A549 (cell line): Measurements from ENCODE around the gene PAM.

Experiments used
- CBX8 ChIP-seq: fragments of 200-600 bp; sonication (generic); IDR thresholded peaks from 2 replicates; pipeline ENCODE4 v1.6.1; 2016
- CHD4 ChIP-seq: fragments of 200-600 bp; sonication (generic); IDR thresholded peaks from 2 replicates; pipeline ENCODE4 v1.6.1; 2016; ENCODE audit warnings: antibody characterized with exemption, mild to moderate bottlenecking, borderline replicate concordance
- EHMT2 ChIP-seq: fragments of 200-600 bp; sonication (generic); IDR thresholded peaks from 2 replicates; pipeline ENCODE4 v1.6.1; 2016; ENCODE audit warnings: antibody characterized with exemption, low read depth, mild to moderate bottlenecking, moderate library complexity
- EP300 ChIP-seq, 2 experiments: fragments of >200 bp; sonication (Bioruptor Twin); formaldehyde crosslinking; IDR thresholded peaks; 2 replicates in 1 of 2; 3 replicates in 1 of 2; pipeline ENCODE4 v1.6.1; 2016 to 2017
- ESRRA ChIP-seq: fragments of 150-350 bp; IDR thresholded peaks from 2 replicates; pipeline ENCODE4 v1.6.1; 2014; ENCODE audit warnings: mild to moderate bottlenecking, low read length, borderline replicate concordance
- FOSB ChIP-seq: fragments of 250-450 bp; sonication (Bioruptor Pico); IDR thresholded peaks from 2 replicates; pipeline ENCODE4 v1.5.0; 2020; ENCODE audit warnings: mild to moderate bottlenecking, moderate library complexity
- HOXA7 ChIP-seq: fragments of 250-450 bp; sonication (Bioruptor Pico); IDR thresholded peaks from 2 replicates; pipeline ENCODE4 v1.5.0; 2020; ENCODE audit warnings: mild to moderate bottlenecking, moderate library complexity
- JUN ChIP-seq, 2 experiments: fragments of >200 bp; sonication (Bioruptor Twin); formaldehyde crosslinking; IDR thresholded peaks; 2 replicates in 1 of 2; 3 replicates in 1 of 2; pipeline ENCODE4 v1.6.1; 2016 to 2017
- POLR2A ChIP-seq: IDR thresholded peaks from 2 replicates; pipeline ENCODE4 v1.6.1; 2012; ENCODE audit warnings: mild to moderate bottlenecking, low read length
- RFX5 ChIP-seq: fragments of 450-650 bp; IDR thresholded peaks from 2 replicates; pipeline ENCODE4 v1.7.1; 2014; ENCODE audit warnings: antibody characterized with exemption, mild to moderate bottlenecking, moderate library complexity
- TP53 ChIP-seq: fragments of 250-450 bp; sonication (Bioruptor Pico); IDR thresholded peaks from 2 replicates; pipeline ENCODE4 v1.5.0; 2021; ENCODE audit warnings: mild to moderate bottlenecking, moderate library complexity
- TF ChIP-seq, protein P1 (sequence below): fragments of 450-650 bp; IDR thresholded peaks from 2 replicates; pipeline ENCODE4 v1.6.1; 2014; ENCODE audit warnings: antibody characterized with exemption
- TF ChIP-seq, protein P2 (sequence below): fragments of >200 bp; sonication (Bioruptor Twin); formaldehyde crosslinking; IDR thresholded peaks from 3 replicates; pipeline ENCODE4 v1.5.1; 2016
- TF ChIP-seq, protein P3 (sequence below): fragments of 200-600 bp; sonication (generic); IDR thresholded peaks from 2 replicates; pipeline ENCODE4 v1.6.1; 2016; ENCODE audit warnings: antibody characterized with exemption, mild to moderate bottlenecking, moderate library complexity

DNA sequence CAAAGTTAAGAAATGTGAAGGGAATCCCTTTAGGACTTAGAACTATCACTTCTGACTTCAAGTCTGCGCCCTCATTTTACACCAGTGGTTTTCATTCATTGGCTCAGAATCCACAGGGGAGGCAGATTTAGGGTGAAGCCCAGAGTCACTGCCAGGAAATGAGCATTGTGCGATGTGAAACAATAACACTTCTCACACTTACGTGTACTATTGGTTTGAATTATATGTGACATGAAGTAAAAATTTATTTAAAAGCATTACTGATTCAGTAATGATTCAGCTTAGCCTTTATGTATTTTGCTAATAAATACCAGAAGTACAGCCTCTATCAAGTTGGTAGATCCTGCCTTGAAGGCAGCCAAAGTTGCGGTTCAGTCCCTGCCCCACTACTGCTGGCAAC, 98.6 kb downstream of the PAM start:
- no peak for TF ChIP-seq CBX8
- TF ChIP-seq, protein P1, sequence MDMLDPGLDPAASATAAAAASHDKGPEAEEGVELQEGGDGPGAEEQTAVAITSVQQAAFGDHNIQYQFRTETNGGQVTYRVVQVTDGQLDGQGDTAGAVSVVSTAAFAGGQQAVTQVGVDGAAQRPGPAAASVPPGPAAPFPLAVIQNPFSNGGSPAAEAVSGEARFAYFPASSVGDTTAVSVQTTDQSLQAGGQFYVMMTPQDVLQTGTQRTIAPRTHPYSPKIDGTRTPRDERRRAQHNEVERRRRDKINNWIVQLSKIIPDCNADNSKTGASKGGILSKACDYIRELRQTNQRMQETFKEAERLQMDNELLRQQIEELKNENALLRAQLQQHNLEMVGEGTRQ, result no peak
- TF ChIP-seq, protein P2, sequence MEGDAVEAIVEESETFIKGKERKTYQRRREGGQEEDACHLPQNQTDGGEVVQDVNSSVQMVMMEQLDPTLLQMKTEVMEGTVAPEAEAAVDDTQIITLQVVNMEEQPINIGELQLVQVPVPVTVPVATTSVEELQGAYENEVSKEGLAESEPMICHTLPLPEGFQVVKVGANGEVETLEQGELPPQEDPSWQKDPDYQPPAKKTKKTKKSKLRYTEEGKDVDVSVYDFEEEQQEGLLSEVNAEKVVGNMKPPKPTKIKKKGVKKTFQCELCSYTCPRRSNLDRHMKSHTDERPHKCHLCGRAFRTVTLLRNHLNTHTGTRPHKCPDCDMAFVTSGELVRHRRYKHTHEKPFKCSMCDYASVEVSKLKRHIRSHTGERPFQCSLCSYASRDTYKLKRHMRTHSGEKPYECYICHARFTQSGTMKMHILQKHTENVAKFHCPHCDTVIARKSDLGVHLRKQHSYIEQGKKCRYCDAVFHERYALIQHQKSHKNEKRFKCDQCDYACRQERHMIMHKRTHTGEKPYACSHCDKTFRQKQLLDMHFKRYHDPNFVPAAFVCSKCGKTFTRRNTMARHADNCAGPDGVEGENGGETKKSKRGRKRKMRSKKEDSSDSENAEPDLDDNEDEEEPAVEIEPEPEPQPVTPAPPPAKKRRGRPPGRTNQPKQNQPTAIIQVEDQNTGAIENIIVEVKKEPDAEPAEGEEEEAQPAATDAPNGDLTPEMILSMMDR, result no peak
- no peak for TF ChIP-seq RFX5
- TF ChIP-seq, protein P3, sequence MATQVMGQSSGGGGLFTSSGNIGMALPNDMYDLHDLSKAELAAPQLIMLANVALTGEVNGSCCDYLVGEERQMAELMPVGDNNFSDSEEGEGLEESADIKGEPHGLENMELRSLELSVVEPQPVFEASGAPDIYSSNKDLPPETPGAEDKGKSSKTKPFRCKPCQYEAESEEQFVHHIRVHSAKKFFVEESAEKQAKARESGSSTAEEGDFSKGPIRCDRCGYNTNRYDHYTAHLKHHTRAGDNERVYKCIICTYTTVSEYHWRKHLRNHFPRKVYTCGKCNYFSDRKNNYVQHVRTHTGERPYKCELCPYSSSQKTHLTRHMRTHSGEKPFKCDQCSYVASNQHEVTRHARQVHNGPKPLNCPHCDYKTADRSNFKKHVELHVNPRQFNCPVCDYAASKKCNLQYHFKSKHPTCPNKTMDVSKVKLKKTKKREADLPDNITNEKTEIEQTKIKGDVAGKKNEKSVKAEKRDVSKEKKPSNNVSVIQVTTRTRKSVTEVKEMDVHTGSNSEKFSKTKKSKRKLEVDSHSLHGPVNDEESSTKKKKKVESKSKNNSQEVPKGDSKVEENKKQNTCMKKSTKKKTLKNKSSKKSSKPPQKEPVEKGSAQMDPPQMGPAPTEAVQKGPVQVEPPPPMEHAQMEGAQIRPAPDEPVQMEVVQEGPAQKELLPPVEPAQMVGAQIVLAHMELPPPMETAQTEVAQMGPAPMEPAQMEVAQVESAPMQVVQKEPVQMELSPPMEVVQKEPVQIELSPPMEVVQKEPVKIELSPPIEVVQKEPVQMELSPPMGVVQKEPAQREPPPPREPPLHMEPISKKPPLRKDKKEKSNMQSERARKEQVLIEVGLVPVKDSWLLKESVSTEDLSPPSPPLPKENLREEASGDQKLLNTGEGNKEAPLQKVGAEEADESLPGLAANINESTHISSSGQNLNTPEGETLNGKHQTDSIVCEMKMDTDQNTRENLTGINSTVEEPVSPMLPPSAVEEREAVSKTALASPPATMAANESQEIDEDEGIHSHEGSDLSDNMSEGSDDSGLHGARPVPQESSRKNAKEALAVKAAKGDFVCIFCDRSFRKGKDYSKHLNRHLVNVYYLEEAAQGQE, result no peak
- TF ChIP-seq CHD4, result no peak
- no peak for TF ChIP-seq ESRRA
- TF ChIP-seq FOSB, result no peak
- no peak for TF ChIP-seq JUN (IDR thresholded peaks at IDR 0.05)
- no peak for TF ChIP-seq EHMT2
- TF ChIP-seq HOXA7 (CRISPR knock-in tag), result no peak
- TF ChIP-seq TP53 (CRISPR knock-in tag), result no peak
- no peak for TF ChIP-seq EP300 (IDR thresholded peaks at IDR 0.05)
- no peak for TF ChIP-seq POLR2A
